GM19239 (cell line): Measurements from ENCODE around the gene VAC14.

Experiments used
- DNase-seq: peaks from one replicate; pipeline ENCODE4 v3.0.0; 2011; ENCODE audit warnings: low spot score; ENCODE audit not compliant: insufficient read length
- FAIRE-seq: peaks from 2 replicates; lab custom pipeline; 2011; peaks lifted over from hg19 to GRCh38; lab: Jason Lieb, UNC

Gene VAC14

GRCh38 chr16:70788668-70789594 lies 12.0 kb downstream of the VAC14 start:
- FAIRE-seq (no peak), DNase-seq (no peak)

- no peak for FAIRE-seq
- DNase-seq: no peak
Observed at GRCh38 chr16:70786020-70786755, 14.8 kb downstream of the VAC14 start.

DNA sequence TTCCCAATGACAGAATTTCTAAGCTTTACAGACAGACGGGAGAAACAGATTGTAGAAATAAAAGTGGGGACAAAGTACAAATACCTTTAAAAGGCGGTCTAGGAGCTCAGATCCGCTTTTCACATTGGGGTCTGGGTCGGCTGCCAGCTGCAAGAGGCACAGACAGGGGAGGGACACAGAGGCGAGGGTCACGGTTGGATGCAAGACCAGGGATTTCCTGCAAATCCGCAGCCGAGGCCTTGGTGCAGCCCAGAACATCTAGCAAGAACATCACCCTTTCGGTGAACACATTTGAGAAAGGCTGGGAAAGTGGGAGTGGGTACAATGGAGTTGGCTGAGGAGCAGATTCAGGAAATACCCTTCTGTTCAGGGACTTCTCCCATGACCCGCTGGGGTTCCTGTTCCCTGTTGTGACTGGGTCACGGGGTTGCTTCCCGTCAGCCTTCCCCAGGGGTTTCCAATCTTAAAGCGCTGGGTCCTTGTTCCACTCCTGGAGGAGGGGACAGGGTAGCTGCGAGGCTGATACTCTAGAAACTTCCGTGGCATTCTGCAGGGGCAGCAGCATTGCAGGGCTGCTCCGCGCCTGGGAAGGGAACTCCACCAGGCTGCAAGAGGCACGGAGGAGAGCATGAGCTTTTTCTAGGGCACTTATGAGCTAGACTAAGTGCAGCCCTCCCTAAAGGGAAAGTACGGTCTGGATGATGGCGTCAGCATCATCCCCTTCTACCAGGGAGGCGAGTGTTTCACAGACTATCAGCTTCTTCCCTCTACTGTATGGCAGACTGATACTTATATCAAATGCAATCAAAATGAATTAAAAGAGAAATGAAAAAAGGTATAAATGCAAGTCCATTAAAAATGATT lies 16.0 kb downstream of the VAC14 start:
- FAIRE-seq: no peak

DNA sequence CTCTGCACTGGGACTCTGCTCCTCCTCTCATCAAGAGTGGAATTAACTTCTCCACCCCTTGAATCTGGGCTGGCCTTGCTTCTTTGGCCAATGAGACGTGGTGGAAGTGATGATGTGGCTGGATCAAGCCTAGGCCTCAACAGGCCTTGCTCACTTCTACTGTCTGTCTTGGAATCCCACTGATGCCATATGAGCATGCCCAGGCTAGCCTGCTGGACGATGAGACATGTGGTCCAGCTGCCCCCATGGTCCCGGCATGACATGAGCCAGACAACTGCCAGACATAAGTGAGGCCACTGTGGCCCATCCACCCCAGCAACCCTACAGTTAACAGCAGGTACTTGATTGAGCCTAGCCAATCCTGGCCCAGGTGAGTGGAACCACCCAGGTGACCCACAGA lies 18.7 kb downstream of the VAC14 start:
- DNase-seq (no peak), FAIRE-seq (no peak)

More for the DNA sequence above, 16.0 kb downstream of the VAC14 start:
- DNase-seq: no peak

- DNase-seq (no peak), FAIRE-seq (no peak)
Observed at GRCh38 chr16:70781800-70782199, 19.2 kb downstream of the VAC14 start.

DNA sequence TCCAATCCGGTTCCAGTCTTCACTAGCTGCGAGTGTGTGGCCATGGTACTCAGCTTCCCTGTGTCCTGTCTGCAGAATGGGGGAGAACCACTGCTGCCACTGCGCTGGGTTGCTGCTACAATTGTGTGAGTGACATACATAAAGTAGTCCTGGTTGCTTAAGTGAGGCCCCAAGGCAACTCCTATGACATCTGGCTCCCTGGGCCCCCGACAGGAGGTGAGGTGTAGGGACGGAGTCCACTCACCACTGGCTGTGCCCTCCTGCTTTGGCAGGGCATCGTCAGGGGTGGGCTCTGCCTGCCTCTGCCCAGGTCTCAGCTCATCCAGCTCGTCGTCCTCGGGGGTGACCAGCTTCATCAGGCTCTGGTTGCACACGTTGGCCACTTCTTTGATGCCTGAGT lies 20.4 kb downstream of the VAC14 start:
- no peak for FAIRE-seq
- no peak for DNase-seq

DNA sequence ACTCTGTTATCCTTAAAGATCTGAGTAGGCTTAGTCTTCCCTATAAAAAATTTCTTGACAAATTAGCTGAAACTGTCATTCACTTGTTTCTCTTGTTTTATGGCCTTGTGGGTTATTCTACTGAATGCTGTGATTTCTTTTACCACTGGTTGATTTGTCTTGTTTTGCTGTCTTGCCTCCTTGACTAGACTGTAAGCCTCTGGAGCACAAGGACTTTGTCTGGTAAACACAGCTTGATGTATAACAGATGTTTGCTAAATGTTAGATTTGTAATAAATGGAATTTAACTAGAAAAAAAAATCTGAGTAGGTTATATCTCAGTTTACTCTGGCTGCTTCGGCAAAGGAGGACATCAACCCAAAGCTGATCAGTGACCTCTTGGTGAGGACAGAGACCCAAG lies 21.6 kb downstream of the VAC14 start:
- FAIRE-seq: no peak
- DNase-seq: no peak

DNA sequence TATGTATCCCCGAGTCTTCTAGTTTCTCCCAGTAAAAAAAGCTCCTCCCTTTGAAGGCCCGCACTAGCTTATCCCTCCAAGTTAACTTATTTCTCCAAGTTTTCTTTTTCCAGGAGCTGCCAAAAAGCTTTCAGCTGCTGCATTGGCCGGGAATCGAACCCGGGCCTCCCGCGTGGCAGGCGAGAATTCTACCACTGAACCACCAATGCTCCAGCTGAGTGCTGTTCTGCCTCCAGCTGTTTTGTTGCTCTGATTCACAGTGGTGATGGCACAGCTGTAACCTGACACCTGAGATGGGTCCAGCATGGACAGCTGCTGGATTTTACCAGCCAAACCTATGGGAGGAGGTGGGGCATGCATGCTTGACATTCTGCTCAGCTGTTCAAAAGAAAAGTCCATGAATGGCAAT lies 22.1 kb downstream of the VAC14 start:
- no peak for DNase-seq
- FAIRE-seq: no peak

GRCh38 chr16:70777973-70778406 lies 23.0 kb downstream of the VAC14 start:
- DNase-seq (no peak), FAIRE-seq (no peak)

DNA sequence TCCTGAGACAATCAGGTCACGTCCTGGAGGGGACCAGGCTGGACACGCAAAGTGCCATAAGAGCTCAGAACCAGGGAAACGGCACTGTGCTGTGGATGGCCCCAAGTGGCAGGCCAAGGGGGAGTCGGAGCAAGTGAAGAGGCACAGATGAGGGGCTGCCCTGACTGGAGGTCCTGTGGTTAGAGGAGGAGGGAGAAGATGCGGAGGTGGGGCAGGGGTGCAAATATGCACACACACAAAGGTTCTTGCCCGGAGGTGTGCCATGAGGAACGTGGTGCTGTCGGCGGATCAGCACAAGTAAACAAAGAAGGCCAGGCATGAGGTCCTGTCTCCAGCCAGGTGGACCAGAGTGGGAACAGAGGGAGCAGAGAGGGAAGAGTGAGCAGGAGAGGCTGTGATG lies 23.5 kb downstream of the VAC14 start:
- no peak for FAIRE-seq

GRCh38 chr16:70775399-70775798 lies 25.6 kb downstream of the VAC14 start:
- no peak for DNase-seq
- no peak for FAIRE-seq

More for the DNA sequence above, 23.5 kb downstream of the VAC14 start:
- no peak for DNase-seq

DNA sequence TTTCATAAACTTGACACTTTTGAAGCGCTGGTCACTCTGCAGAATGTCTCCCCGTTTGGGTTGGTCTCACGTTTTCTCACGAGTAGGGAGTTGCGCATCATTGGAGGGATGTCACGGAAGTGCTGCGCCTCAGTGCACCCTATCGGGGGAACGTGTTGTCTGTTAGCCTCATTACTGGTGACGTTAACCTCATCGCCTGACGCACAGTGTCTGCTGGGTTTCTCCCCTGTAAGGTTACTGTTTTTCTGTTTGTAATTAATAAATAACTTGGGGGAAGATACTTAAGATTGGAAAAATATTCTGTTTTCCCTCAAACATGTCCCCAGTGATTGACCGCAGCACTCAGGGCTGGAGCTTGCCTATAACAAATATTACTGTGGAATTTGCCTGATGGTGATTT lies 26.7 kb downstream of the VAC14 start:
- FAIRE-seq: no peak
- no peak for DNase-seq

DNA sequence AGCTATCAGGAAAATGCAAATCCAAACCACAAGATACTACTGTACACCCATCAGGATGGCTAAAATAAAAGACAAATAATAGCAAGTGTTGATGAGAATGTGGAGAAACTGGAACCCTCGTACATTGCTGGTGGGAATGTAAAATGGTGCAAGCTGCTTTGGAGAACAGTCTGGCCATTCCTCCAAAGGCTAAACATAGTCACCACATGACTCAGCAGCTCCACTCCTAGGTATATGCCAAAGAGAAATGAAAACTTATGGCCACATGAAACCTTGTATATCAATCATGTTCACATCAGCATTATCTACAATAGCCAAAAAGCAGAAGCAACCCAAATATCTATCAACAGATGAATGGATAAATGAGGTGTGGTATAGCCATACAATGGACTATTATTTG lies 28.5 kb downstream of the VAC14 start:
- FAIRE-seq (no peak), DNase-seq (no peak)

DNA sequence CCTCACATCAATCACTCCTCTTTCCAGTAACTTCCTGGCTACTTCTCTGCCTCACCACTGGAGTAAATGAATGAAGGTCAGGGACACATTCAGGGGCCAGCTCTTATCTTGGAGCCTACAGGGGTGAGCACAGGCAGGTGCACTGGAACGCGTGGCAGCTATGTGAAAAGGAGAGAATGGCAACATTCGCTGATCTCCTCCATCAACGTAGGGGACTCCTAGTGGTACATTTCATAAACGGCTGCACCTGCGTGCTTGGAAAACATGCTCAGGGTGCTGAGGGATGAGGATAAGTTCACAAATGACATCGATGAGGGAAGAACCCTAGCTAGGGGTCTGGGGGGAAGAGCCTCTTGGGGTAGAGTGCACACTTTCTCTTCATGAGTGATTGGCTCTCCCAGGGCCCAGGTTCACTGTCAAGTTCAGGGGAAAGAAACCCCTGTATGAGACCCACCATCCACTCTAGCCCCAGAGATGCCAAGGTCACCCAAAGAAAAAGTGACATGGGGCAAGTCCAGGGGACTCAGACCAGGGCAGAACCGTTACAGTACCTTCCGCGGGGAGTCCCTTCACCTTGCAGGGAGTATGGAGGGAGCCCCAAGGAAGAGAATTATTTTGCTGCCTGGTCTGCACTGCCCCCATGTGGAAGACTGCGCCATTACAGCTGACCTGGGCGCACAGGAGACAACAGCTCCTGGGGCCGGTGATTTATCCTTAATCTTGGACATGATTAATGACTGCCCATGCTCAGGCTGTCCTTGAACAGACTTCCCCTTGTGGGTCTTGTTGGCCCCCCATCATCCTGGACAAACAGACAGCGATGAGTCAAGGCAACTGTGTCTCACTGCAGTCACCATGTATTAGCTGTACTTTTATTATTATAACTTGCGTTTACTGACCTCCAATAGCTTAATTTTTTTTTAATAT lies 30.1 kb downstream of the VAC14 start:
- DNase-seq (peak; percentile 62), FAIRE-seq (peak; percentile 92)

DNA sequence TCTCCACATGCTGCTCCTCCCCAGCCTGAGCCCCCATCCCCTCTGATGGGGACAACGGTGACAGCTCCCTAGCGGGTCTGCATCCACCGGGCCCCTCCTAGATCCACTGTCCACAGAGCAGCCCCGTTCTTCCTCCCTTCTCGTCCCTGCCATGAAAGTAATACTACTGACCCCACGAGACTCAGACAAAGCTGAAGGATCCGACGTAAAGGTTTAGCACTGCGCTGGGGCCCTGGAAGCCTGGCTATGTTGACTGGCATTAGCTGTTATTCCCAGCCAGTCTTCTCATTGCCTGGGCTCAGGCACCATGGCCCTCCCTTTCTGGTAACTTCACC lies 30.7 kb downstream of the VAC14 start:
- no peak for DNase-seq
- FAIRE-seq: no peak

- FAIRE-seq (no peak), DNase-seq (no peak)
Observed at GRCh38 chr16:70769761-70770160, 31.2 kb downstream of the VAC14 start.

- DNase-seq (no peak), FAIRE-seq (no peak)
Observed at GRCh38 chr16:70769131-70769530, 31.8 kb downstream of the VAC14 start.

GRCh38 chr16:70768203-70768580 lies 32.8 kb downstream of the VAC14 start:
- FAIRE-seq (no peak), DNase-seq (no peak)

DNA sequence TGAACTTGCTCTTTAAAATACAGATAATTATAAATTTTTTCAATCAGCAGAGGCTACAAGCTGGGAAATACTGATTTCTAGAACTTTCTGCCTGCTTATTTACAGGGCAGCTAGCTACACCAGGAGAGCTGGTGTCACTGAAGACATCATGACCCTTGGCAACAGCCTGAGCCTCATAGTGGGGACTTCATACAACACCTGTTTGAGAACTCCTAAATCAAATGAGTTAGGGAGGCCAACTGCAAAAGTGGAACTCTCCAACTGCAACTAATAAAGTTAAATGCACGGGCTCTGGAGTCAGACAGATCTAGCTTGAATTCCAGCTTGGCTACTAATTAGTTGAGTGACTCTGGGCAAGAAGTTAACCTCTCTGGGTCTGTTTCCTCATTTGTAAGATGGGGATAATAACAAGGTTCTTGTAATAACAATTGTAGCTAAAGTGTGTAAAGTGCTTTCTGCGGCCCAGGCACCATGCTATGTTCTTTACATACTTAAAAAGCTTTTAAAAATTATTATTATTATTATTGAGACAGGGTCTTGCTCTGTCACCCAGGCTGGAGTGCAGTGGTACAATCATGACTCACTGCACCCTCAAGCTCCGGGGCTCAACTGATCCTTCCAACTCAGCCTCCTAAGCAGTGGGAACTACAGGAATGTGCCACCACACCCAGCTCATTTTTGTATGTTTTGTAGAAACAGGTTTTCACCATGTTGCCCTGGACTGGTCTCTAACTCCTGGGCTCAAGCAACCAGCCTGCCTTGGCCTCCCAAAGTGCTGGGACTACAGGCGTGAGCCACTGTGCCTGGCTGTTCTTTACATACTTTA lies 33.4 kb downstream of the VAC14 start:
- FAIRE-seq (no peak), DNase-seq (no peak)
